Parietal lobe (tissue), 1 donor: ENCODE measurements around the gene NCS1. TPM values are rescaled to one million over a fixed set of nuclear protein-coding genes. Genes with fewer than 3 reads are reported as not detected.

Experiments used
- total RNA-seq: library from RNA; depleted of rRNA; stranded (reverse); fragments of >200 nt; gene quantifications from one replicate; pipeline ENCODE4 v1.2.3, GENCODE V29; 2014

The NCS1 gene
- total RNA-seq = 150 TPM

DNA sequence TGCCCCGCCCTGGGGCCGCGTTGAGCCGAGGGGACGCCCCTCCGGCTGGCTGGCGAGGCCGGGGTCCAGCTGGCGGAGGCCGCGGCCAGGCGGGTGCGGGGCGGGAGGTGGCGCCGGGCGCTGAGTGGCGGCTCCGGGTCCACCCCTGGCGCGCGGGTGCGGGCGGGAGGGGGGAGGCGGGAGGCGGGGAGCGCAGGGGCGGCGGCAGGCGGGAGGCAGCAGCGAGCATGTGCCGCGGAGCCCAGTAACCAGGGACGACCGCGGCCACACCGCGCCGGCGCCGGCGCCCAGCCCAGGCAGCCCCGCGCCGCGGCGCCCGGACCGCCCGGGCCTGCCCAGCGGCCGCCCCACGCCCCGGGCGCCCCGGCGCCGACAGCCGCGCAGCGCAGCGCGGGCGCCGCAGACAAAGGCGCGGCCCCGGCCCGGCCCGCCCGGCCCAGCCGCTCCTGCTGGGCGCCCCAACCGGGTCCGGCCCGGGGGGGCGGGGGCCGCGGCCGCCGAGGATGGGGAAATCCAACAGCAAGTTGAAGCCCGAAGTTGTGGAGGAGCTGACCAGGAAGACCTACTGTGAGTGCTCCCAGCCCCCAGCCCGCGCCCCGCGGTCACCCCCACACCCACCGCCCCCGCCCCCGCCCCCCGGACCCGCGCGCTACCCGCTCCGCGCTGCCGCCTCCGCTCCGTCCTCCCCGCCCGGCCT lies at the start of gene NCS1:
NCS1 (plus strand) TSS at position 244 of the 697 bp plus-strand sequence; CDS start at position 504, 260 bp downstream.

GRCh38 chr9:130265431-130266235 lies 93.4 kb downstream of the NCS1 start, which contains the start of gene HMCN2:
HMCN2 (plus strand) TSS chr9:130265760; CDS start chr9:130265879, 119 bp downstream.

Other genes starting within 250 kb of the NCS1 start
- gene FNBP1, start 129.2 kb upstream of the NCS1 start, total RNA-seq = 102 TPM
- 39.1 TPM for gene GPR107, start 118.5 kb upstream of the NCS1 start, total RNA-seq
- 0.31 TPM for gene HMCN2, start 93.4 kb downstream of the NCS1 start, total RNA-seq